IPS-15b (cell line): ENCODE results near the gene SASH1.

ENCODE experiments used
- H3K27me3 ChIP-seq: one replicate; pipeline ENCODE4 v1.6.1; 2013; ENCODE audit warnings: low read length; ENCODE audit not compliant: control insufficient read depth, insufficient read depth
- H3K36me3 ChIP-seq: one replicate; pipeline ENCODE4 v1.6.1; 2013; ENCODE audit warnings: low read length; ENCODE audit not compliant: control insufficient read depth, insufficient read depth
- H3K4me1 ChIP-seq: one replicate; pipeline ENCODE4 v1.6.1; 2013; ENCODE audit warnings: mild to moderate bottlenecking, low read length; ENCODE audit not compliant: control insufficient read depth, insufficient read depth
- H3K4me3 ChIP-seq: one replicate; pipeline ENCODE4 v1.5.1; 2013; ENCODE audit warnings: low read depth, low read length
- H3K9ac ChIP-seq: one replicate; pipeline ENCODE4 v1.6.1; 2013; ENCODE audit warnings: low read depth, mild to moderate bottlenecking, low read length
- H3K9me3 ChIP-seq: one replicate; pipeline ENCODE4 v1.6.1; 2013; ENCODE audit warnings: mild to moderate bottlenecking, low read length; ENCODE audit not compliant: control insufficient read depth, insufficient read depth

SASH1 gene

DNA sequence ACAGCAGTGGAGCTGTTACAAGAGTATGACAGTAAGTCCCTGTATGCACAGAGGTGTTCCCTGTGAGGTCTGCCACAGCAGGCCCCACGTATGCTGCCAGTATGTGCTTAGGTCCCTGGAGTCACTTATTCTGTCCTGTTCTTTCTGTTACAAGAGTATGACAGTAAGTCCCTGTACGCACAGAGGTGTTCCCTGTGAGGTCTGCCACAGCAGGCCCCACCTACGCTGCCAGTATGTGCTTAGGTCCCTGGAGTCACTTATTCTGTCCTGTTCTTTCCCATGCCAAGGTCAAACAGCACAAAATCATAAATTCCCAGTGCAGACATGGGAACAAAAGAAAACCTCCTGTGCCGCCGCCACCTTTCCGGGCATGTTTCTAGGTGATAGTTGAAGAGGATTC is 192.2 kb downstream of the SASH1 start:
- H3K9ac ChIP-seq = no peak overlapping the region
- H3K4me3 ChIP-seq = no peak overlapping the region
- H3K36me3 ChIP-seq = peaks cover 31% of the 10 kb centered on the region
- H3K27me3 ChIP-seq = no peaks in the 10 kb centered on the region
- H3K9me3 ChIP-seq = no peaks in the 10 kb centered on the region
- H3K4me1 ChIP-seq = peaks cover 10% of the 10 kb centered on the region

DNA sequence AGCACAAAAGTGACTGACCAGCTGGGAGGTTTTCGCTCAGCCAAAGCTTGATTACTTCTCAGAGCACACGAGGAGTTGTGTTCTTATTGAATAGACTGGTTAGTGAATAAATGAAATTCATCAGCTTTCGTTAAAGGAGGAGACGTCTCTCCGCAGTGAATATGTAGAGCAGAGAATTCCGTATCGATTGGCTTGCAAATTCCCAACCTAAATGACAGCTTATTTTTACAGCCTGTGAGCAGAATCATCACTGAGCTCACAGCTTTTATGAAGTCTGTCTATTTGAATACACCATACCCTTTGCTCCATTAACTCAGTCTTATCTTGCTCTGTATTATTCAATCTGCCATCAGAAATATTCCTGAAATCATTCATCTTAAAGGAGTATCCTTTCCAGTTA is 192.7 kb downstream of the SASH1 start:
- H3K9ac ChIP-seq = no peak overlapping the region
- peaks cover 31% of the 10 kb centered on the region for H3K36me3 ChIP-seq
- no peaks in the 10 kb centered on the region for H3K9me3 ChIP-seq
- no peak overlapping the region for H3K4me3 ChIP-seq
- peaks cover 6% of the 10 kb centered on the region for H3K4me1 ChIP-seq
- H3K27me3 ChIP-seq = no peaks in the 10 kb centered on the region

DNA sequence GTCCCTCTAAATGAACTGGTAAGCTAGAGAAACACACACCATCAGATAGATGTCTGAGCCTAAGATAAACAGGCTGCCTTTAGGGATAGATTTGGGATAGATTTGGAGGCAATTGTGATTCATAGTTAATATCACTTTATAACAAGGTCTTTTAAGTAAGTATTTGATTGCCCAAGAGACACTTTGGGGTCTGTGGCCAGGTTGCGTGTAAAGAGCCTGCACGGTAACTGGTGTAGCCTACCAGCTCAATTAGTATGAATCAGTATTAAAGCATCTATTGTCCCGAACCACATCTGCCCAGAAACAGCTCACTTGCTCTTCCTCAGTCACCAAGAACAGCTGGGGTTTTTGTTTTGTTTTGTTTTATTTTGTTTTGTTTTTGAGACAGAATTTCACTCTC is 193.3 kb downstream of the SASH1 start:
- Histone ChIP-seq H3K27me3 (no peaks in the 10 kb centered on the region), H3K4me1 (peaks cover under 1% of the 10 kb centered on the region), H3K4me3 (no peak overlapping the region), H3K9ac (no peak overlapping the region), H3K9me3 (no peaks in the 10 kb centered on the region), H3K36me3 (peaks cover 31% of the 10 kb centered on the region)

DNA sequence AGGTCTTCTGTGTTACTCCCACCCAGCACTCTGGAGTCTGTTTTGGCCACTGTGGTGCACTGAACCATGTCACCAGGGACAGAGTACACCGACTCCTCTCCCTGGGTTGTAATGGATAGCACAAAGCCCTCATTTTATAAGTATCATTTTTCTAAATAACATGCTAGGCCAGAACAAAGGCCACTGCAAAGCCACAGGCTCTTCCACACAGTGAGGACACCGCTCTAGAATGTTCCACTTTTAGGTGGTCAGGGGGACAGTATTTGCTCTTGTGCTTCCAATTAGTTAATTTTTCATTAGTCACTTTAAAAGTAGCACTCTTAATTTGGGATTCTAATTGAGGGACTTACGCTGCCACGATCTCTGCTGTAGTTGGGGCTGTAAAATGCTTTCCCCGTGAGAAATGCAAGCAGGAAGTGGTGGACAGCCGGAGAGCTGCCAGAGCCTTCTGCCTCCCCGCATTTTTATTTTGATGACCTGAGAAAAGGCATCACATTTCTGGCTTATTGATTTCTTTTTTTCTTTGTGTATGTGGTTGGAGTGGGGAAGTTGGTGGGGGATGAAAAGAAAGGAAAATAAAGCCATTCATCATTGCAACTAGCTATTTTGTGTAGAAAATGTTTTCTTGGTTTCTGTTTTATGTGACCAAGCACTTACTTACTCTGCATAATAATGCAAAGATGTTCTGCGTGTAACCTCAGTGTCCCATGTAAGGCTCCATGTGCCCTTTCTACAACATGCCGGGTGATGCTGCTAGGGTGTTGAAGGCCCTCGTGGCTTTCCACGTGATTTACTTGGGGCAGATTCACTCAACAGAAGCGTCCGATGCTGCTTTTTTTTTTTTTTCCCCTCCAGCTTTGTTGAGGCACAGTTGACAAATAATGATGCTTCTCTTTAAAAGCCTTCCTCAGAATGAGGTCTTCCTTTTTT is 195.9 kb downstream of the SASH1 start:
- no peak overlapping the region for H3K9ac ChIP-seq
- no peaks in the 10 kb centered on the region for H3K4me1 ChIP-seq
- H3K36me3 ChIP-seq = peaks cover 26% of the 10 kb centered on the region
- H3K4me3 ChIP-seq = no peak overlapping the region
- no peaks in the 10 kb centered on the region for H3K27me3 ChIP-seq
- H3K9me3 ChIP-seq = no peaks in the 10 kb centered on the region

DNA sequence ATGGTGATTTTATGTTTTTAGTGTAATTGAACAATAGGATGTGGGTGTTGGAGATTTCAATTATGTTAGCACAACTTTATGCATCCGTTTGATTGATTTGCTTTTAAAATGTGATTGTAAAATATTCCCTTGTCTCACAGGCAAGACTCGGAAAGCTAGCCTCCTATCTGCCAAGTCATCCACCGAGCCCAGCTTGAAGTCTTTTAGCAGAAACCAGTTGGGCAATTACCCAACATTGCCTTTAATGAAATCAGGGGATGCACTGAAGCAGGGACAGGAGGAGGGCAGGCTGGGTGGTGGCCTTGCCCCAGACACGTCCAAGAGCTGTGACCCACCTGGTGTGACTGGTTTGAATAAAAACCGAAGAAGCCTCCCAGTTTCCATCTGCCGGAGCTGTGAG is 200.9 kb downstream of the SASH1 start:
- no peak overlapping the region for H3K9ac ChIP-seq
- peaks cover 25% of the 10 kb centered on the region for H3K36me3 ChIP-seq
- no peaks in the 10 kb centered on the region for H3K27me3 ChIP-seq
- H3K9me3 ChIP-seq = no peaks in the 10 kb centered on the region
- H3K4me1 ChIP-seq = no peaks in the 10 kb centered on the region
- no peak overlapping the region for H3K4me3 ChIP-seq

DNA sequence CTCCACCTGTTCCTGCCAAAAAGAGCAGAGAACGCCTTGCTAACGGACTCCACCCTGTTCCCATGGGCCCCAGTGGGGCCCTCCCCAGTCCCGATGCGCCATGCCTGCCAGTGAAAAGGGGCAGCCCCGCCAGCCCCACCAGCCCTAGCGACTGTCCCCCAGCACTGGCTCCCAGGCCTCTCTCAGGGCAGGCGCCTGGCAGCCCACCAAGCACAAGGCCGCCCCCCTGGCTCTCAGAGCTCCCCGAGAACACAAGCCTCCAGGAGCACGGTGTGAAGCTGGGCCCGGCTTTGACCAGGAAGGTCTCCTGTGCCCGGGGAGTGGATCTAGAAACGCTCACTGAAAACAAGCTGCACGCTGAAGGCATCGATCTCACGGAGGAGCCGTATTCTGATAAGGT is 201.8 kb downstream of the SASH1 start:
- Histone ChIP-seq H3K4me3 (no peak overlapping the region), H3K9me3 (no peaks in the 10 kb centered on the region), H3K27me3 (no peaks in the 10 kb centered on the region), H3K9ac (no peak overlapping the region), H3K4me1 (no peaks in the 10 kb centered on the region), H3K36me3 (peaks cover 30% of the 10 kb centered on the region)

DNA sequence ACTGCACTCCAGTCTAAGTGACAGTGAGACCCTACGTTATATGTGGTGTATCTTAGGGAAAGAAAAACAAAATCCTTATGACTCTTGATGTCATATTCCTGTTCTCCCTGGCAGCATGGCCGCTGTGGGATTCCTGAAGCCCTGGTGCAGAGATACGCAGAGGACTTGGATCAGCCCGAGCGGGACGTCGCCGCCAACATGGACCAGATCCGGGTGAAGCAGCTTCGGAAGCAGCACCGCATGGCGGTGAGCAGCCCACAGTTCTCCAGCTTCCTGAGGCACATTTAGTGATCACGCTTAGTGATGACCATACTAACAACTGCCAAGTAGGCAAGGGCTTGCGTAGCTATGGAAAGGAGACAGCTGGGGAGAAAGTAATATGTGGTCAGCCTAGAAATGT is 203.3 kb downstream of the SASH1 start:
- H3K27me3 ChIP-seq = no peaks in the 10 kb centered on the region
- peaks cover 4% of the 10 kb centered on the region for H3K4me1 ChIP-seq
- H3K9ac ChIP-seq = no peak overlapping the region
- H3K36me3 ChIP-seq = peaks cover 30% of the 10 kb centered on the region
- H3K9me3 ChIP-seq = no peaks in the 10 kb centered on the region
- H3K4me3 ChIP-seq = no peak overlapping the region

DNA sequence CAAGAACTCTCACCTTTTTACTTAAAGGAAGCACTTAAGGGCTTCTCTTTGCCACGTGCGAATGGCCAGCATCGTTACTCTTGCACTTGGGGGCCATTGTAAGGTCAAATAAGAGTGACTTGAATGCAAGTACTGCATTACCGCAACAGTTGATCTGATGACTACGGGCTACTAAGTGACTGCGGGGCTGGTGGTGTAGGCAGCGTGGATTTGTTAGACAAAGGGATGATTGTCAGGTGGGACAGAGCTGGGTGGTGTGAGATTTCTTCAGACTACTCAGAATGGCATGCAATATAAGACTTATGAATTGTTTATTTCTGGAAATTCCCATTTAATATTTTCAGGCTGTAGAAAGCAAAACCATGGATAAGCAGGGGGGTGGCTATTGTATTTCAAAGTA is 204.5 kb downstream of the SASH1 start:
- peaks cover 30% of the 10 kb centered on the region for H3K36me3 ChIP-seq
- H3K4me3 ChIP-seq = no peak overlapping the region
- H3K9me3 ChIP-seq = no peaks in the 10 kb centered on the region
- no peaks in the 10 kb centered on the region for H3K27me3 ChIP-seq
- peaks cover 7% of the 10 kb centered on the region for H3K4me1 ChIP-seq
- no peak overlapping the region for H3K9ac ChIP-seq

DNA sequence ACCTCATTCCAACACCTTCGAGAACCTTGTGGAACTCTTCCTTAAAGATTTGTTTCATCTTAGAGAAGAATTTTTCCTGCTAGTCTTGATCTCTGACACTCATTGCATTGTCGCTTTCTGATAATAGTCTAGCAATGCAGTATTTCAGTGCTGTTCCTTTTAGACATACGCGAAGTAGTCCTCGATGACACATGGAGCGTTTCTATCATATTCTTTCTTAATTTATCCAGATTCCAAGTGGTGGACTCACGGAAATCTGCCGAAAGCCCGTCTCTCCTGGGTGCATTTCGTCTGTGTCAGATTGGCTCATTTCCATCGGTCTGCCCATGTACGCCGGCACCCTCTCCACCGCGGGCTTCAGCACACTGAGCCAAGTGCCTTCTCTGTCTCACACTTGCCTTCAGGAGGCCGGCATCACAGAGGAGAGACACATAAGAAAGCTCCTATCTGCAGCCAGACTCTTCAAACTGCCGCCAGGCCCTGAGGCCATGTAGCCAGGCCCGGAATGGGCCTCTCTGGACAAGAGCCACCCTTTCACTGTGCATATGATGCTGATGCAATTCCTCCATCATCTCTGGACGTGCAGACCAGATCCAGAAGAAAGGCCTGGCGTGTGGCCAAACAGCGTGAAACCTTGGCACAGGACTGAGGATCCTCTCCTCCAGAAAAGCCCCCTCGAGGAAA is 205.6 kb downstream of the SASH1 start:
- peaks cover 27% of the 10 kb centered on the region for H3K36me3 ChIP-seq
- no peak overlapping the region for H3K9ac ChIP-seq
- H3K9me3 ChIP-seq = no peaks in the 10 kb centered on the region
- H3K4me1 ChIP-seq = peaks cover 7% of the 10 kb centered on the region
- no peak overlapping the region for H3K4me3 ChIP-seq
- H3K27me3 ChIP-seq = no peaks in the 10 kb centered on the region

DNA sequence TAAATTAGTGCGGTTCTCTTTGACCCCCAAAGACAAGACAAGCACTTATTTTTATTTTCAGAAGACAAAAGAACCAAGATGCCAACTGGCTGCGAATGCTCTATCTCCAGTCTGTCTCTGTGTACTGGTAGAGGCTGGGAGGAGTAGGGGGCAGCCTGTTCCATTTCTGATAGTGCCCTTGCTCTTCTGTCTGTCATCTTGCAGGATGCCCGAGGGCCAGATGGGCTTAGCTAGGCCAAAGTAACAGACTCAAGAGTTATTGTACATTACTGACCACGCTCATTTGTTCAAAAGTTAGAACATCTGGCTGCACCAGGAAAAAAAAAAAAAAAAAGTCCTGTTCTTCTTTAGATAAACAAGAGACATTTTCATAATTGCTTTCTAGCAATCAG is 206.1 kb downstream of the SASH1 start:
- Histone ChIP-seq H3K4me3 (no peak overlapping the region), H3K9ac (no peak overlapping the region)

DNA sequence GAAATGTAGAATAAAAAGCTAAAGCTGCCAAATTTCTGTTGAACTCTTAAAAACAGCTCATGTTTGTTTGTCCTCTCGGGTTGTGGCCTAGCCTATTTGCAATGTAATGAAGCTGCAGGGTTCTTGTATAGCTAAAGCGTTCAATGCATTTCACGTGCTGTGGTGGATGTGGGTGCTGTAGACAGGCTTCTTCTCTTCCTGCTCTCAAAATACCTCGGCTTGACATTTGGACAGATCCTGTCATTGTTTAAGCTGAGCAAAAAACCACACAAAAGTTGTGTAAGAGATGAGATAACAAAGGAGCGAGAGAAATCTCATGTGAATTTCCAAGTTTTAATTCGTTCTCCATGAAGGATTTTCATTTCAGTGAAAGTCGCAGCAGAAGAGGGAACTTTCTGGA is 207.9 kb downstream of the SASH1 start:
- Histone ChIP-seq H3K36me3 (peaks cover 15% of the 10 kb centered on the region), H3K4me1 (peaks cover 7% of the 10 kb centered on the region), H3K27me3 (no peaks in the 10 kb centered on the region), H3K9me3 (no peaks in the 10 kb centered on the region), H3K4me3 (no peak overlapping the region), H3K9ac (no peak overlapping the region)

More for the DNA sequence above, 206.1 kb downstream of the SASH1 start:
- Histone ChIP-seq H3K27me3 (no peaks in the 10 kb centered on the region), H3K9me3 (no peaks in the 10 kb centered on the region), H3K36me3 (peaks cover 27% of the 10 kb centered on the region), H3K4me1 (peaks cover 7% of the 10 kb centered on the region)

DNA sequence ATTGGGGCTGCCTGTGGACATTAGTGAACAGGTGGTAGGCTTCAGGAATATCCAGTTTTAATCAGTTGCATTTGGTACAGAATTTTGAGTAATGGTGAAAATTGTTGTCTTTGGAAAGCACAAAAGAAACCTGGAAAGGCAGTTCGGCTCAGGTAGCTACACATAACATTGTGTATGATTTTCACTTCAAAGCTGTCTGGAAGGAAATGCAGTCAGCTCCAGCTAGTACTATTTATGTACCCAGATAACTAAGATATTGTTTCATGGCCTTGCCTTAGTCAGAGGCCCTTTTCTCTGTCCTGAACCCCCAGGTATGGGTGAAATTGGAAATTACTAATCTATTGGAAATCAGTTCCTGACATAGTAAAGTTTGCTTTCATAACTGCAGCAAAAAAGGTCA is 208.6 kb downstream of the SASH1 start:
- Histone ChIP-seq H3K9me3 (no peaks in the 10 kb centered on the region), H3K27me3 (no peaks in the 10 kb centered on the region), H3K4me1 (peaks cover 7% of the 10 kb centered on the region), H3K4me3 (no peak overlapping the region), H3K36me3 (peaks cover 9% of the 10 kb centered on the region), H3K9ac (no peak overlapping the region)
